Ascending aorta (tissue), 2 donors: Measurements from ENCODE around the gene PRMT1. TPM values are rescaled to one million over a fixed set of nuclear protein-coding genes. Genes with fewer than 3 reads are reported as not detected.

Experiments
- DNase-seq, 2 donors: peaks; one replicate each; pipeline ENCODE4 v3.0.0-alpha.2; 2019; ENCODE audit warnings: low spot score in 2 of 2
- H3K27ac ChIP-seq, 2 donors: fragments of 200-600 bp; sonication (generic); one replicate each; pipeline ENCODE4 v1.5.1; 2016 to 2017; ENCODE audit warnings: mild to moderate bottlenecking in 1 of 2
- H3K27me3 ChIP-seq: fragments of 200-600 bp; sonication (generic); one replicate; pipeline ENCODE4 v1.5.1; 2017
- H3K36me3 ChIP-seq, 2 donors: fragments of 200-600 bp; sonication (generic); one replicate each; pipeline ENCODE4 v1.5.1; 2016
- H3K4me1 ChIP-seq, 2 donors: fragments of 200-600 bp; sonication (generic); one replicate each; pipeline ENCODE4 v1.5.1; 2016 to 2017; ENCODE audit warnings: mild to moderate bottlenecking in 1 of 2
- H3K4me3 ChIP-seq, 2 donors: fragments of 200-600 bp; sonication (generic); one replicate each; pipeline ENCODE4 v1.5.1; 2016 to 2017; ENCODE audit warnings: mild to moderate bottlenecking in 1 of 2
- H3K9me3 ChIP-seq, 2 donors: fragments of 200-600 bp; sonication (generic); one replicate each; pipeline ENCODE4 v1.5.1; 2016
- CTCF ChIP-seq, 3 experiments: fragments of 200-600 bp in 2 of 3; fragments of 450-650 bp in 1 of 3; sonication (generic) in 2 of 3; IDR thresholded peaks; one replicate each; pipeline ENCODE4 v1.5.1; 2016 to 2019; ENCODE audit warnings: antibody characterized with exemption in 3 of 3, mild to moderate bottlenecking in 1 of 3, moderate library complexity in 1 of 3
- intact Hi-C: fragments of 100-400 bp; cut with DNase I; formaldehyde crosslinking; loops from one replicate; pipeline ENCODE4 v1.15.1; 2023
- total RNA-seq: library from RNA; depleted of rRNA; stranded (reverse); fragments of >200 nt; gene quantifications from one replicate; pipeline ENCODE4 v1.1.0, GENCODE V29; 2016

Gene PRMT1
- total RNA-seq, 1 donor from 2014 or later: 271 TPM

GRCh38 chr19:49710372-49710951 lies 33.4 kb downstream of the PRMT1 start:
- Histone ChIP-seq H3K27ac (no peak overlapping the region), H3K4me3 (no peak overlapping the region), H3K4me1 (no peaks in the 10 kb centered on the region), H3K9me3 (no peaks in the 10 kb centered on the region), H3K36me3 (no peaks in the 10 kb centered on the region), H3K27me3 (no peaks in the 10 kb centered on the region)
- DNase-seq: no peak
- intact Hi-C loops: no loop called here
- no peak for TF ChIP-seq CTCF (IDR thresholded peaks at IDR 0.05)

GRCh38 chr19:49712397-49712859 lies 35.4 kb downstream of the PRMT1 start:
- intact Hi-C loops: no loop called here
- no peak for TF ChIP-seq CTCF (IDR thresholded peaks at IDR 0.05)
- no peak overlapping the region for H3K4me3 ChIP-seq
- no peaks in the 10 kb centered on the region for H3K27me3 ChIP-seq
- no peaks in the 10 kb centered on the region for H3K36me3 ChIP-seq
- DNase-seq: no peak
- H3K27ac ChIP-seq: no peak overlapping the region
- no peaks in the 10 kb centered on the region for H3K4me1 ChIP-seq
- H3K9me3 ChIP-seq: no peaks in the 10 kb centered on the region

DNA sequence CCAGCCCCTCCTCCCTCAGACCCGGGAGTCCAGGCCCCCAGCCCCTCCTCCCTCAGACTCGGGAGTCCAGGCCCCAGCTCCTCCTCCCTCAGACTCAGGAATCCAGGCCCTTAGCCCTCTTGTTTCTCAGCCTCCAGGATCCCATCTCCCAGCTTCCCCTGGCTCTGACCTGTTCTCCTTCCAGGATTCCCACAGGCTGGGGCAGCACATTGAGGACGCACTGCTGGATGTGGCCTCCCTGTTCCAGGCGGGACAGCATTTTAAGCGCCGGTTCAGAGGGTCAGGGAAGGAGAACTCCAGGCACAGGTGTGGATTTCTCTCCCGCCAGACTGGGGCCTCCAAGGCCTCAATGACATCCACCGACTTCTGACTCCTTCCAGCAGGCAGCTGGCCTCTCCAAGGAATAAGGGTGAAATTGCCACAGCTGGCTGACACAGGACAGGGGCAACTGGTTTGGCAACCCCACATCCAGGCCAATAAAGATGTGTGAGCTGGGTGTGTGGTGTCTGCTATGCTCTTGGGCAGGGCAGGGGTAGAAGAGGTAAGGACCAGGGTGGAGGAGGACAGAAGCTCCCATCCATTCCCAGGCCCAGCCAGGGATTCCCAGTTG lies 36.3 kb downstream of the PRMT1 start:
- H3K9me3 ChIP-seq: no peaks in the 10 kb centered on the region
- H3K4me1 ChIP-seq: no peaks in the 10 kb centered on the region

DNA sequence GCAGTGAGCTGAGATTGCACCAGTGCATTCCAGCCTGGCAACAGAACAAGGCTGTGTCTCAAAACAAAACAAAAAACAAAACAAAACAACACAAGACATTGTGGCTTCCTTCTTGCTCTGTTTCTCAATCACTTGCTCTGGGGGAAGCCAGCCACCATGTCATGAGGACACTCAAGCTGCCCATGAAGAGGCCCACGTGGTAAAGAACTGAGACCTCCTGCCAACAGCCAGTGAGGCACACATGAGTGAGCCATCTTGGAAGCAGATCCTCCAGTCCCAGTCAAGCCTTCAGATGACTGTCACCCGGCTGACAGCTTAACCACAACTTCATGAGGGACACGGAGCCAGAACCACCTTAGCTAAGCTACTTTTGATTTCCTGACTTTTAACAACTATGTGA lies 39.1 kb downstream of the PRMT1 start:
- Histone ChIP-seq H3K36me3 (no peaks in the 10 kb centered on the region), H3K4me3 (no peak overlapping the region), H3K27me3 (no peaks in the 10 kb centered on the region), H3K27ac (no peak overlapping the region), H3K4me1 (no peaks in the 10 kb centered on the region), H3K9me3 (no peaks in the 10 kb centered on the region)
- intact Hi-C loops: no loop called here
- no peak for TF ChIP-seq CTCF (IDR thresholded peaks at IDR 0.05)
- DNase-seq: no peak

More for the DNA sequence above, 36.3 kb downstream of the PRMT1 start:
- intact Hi-C loops: no loop called here
- Histone ChIP-seq H3K27ac (no peak overlapping the region), H3K27me3 (no peaks in the 10 kb centered on the region), H3K4me3 (no peak overlapping the region), H3K36me3 (no peaks in the 10 kb centered on the region)
- DNase-seq: no peak
- no peak for TF ChIP-seq CTCF (IDR thresholded peaks at IDR 0.05)

- Histone ChIP-seq H3K4me1 (no peaks in the 10 kb centered on the region), H3K36me3 (no peaks in the 10 kb centered on the region), H3K9me3 (no peaks in the 10 kb centered on the region), H3K27ac (no peak overlapping the region), H3K4me3 (no peak overlapping the region), H3K27me3 (no peaks in the 10 kb centered on the region)
- TF ChIP-seq CTCF (IDR thresholded peaks at IDR 0.05): no peak
- DNase-seq: no peak
- intact Hi-C loops: no loop called here
Observed at GRCh38 chr19:49718511-49718910, 41.4 kb downstream of the PRMT1 start.
